Muscle layer of duodenum (tissue), 2 donors: ENCODE measurements around the gene KRTAP5-7.
"Not testable (repeated sequence)": the region's sequence is repeated elsewhere in the genome, so short reads cannot be mapped to it uniquely, and the experiment has no call there.

Source experiments
- H3K27ac ChIP-seq: one replicate; pipeline ENCODE4 v1.7.0; 2013; ENCODE audit warnings: mild to moderate bottlenecking, low read length
- H3K27me3 ChIP-seq: one replicate; pipeline ENCODE4 v1.7.0; 2013; ENCODE audit warnings: low read depth, mild to moderate bottlenecking, control low read depth, low read length
- H3K36me3 ChIP-seq, 2 donors: one replicate each; pipeline ENCODE4 v1.7.0; 2013; ENCODE audit warnings: low read length in 2 of 2, control low read depth in 1 of 2, mild to moderate bottlenecking in 1 of 2; ENCODE audit not compliant: insufficient read depth in 2 of 2, control insufficient read depth in 1 of 2
- H3K4me1 ChIP-seq, 2 donors: one replicate each; pipeline ENCODE4 v1.7.0; 2013; ENCODE audit warnings: low read length in 2 of 2, mild to moderate bottlenecking in 2 of 2, control low read depth in 1 of 2, moderate library complexity in 1 of 2; ENCODE audit not compliant: insufficient read depth in 2 of 2, control insufficient read depth in 1 of 2
- H3K4me3 ChIP-seq, 2 donors: one replicate each; pipeline ENCODE4 v1.7.0; 2013; ENCODE audit warnings: low read length in 2 of 2, low read depth in 1 of 2, mild to moderate bottlenecking in 1 of 2
- H3K9me3 ChIP-seq, 2 donors: one replicate each; pipeline ENCODE4 v1.7.0; 2013; ENCODE audit warnings: low read length in 2 of 2, control low read depth in 1 of 2, mild to moderate bottlenecking in 1 of 2; ENCODE audit not compliant: control insufficient read depth in 1 of 2
- donor health status: healthy.

Gene KRTAP5-7

DNA sequence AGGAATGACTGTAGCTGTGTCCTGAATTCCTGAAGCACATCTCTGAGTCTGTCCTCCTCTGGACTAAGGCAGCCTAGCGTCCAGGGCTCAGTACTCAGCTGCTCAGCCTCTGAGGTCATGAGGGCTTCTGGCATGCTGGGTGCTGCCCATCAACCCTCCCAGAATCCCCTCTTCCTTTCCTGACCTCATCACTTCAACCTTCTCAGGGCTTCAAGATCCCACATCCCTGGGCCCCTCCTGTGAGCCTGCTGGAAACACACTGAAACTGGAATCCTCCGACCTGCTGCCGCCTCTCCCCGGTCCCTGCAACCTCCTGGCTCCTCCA, 11.6 kb downstream of the KRTAP5-7 start:
- no peak overlapping the region for H3K4me3 ChIP-seq
- H3K27ac ChIP-seq = no peak overlapping the region
- no peaks in the 10 kb centered on the region for H3K4me1 ChIP-seq
- H3K36me3 ChIP-seq = no peaks in the 10 kb centered on the region
- H3K27me3 ChIP-seq = no peaks in the 10 kb centered on the region
- no peaks in the 10 kb centered on the region for H3K9me3 ChIP-seq

DNA sequence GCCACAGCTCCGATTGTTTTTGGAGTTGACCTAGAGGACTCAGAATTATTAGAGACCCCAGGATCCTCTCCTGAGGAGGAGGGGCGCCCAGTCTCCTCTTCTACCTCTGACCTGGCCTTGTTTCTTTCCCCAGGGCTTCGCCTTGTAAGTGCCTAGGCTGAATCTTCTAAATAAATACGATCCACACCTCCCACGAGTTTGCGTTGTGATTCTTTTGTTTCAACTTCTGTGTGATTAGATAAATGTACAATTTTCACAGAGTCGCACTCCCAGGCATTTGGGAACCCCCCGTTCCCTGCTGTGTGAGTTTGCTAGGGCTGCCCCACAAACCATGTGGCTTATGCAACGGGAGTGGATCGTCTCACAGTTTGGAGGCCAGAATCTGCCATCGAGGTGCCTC, 11.9 kb downstream of the KRTAP5-7 start:
- no peaks in the 10 kb centered on the region for H3K4me1 ChIP-seq
- no peaks in the 10 kb centered on the region for H3K9me3 ChIP-seq
- no peak overlapping the region for H3K4me3 ChIP-seq
- no peaks in the 10 kb centered on the region for H3K27me3 ChIP-seq
- H3K36me3 ChIP-seq = no peaks in the 10 kb centered on the region
- H3K27ac ChIP-seq = no peak overlapping the region

DNA sequence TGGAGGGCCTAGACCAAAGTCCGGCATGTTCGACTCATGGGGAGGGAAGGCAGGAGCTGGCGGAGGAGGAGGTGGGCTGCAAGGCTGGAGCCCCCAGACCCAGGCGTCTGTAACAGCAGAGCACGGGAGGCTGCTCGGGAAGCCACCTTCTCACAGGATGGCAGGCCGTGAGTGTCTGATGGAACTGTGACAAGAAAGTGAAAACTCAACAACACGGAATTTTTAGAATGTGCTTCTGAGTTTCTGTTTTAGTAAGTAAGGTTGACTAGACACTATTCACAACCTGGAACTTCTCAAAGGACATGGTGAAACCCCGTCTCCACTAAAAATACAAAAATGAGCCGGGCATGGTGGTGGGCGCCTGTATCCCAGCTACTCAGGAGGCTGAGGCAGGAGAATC, 12.9 kb downstream of the KRTAP5-7 start:
- H3K36me3 ChIP-seq, H3K4me1 ChIP-seq, H3K4me3 ChIP-seq, H3K27ac ChIP-seq, H3K9me3 ChIP-seq, H3K27me3 ChIP-seq: not testable (repeated sequence)

DNA sequence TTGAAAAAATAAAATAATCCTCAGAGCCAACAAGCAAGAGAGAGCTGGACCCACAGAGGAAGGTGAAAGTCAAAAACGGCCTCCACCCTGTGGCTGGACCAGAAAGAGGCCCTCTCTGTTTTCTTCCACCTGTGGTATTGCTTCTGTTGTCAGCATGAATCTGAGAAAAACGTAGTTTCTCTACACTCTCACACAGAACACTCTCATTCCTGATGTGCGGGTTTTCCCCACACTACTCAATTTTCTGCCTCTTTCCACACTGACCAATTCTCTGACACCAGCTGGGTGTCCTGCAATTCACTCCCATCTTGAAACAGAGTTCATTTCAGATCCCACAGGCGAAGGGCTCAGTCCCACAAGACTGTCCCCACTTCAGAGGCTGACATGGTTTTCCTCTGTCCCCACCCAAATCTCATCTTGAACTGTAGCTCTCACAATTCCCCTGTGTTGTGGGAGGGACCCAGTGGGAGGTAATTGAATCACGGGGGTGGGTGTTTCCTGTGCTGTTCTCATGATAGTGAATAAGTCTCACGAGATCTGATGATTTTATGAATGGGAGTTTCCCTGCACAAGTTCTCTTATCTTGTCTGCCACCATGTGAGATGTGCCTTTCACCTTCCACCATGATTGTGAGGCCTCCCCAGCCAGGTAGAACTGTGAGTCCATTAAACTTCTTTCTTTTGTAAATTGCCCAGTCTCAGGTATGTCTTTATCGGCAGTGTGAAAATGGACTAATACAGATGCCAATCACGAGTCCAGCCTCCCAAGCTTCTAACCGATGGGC, 13.6 kb downstream of the KRTAP5-7 start:
- not testable (repeated sequence) for H3K36me3 ChIP-seq, H3K27ac ChIP-seq, H3K27me3 ChIP-seq, H3K4me1 ChIP-seq, H3K9me3 ChIP-seq, H3K4me3 ChIP-seq

DNA sequence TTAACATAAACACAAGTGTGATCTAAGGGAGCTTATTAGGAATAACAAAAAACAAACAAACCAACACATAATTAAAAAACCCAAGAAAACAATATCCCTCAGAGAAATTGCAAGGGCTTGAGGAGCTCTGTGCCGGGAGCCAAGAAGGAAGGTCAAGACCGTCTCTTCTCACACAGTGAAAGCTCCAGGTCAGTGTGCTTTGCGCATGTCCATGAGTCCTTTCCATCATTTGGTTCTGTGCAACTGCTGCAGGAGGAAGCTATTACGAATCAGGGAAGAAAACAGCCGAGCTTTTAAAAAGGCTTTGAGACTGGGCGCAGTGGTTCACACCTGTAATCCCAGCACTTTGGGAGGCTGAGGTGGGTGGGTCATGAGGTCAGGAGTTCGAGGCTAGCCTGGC, 15.3 kb downstream of the KRTAP5-7 start:
- H3K4me1 ChIP-seq = no peaks in the 10 kb centered on the region
- no peak overlapping the region for H3K4me3 ChIP-seq
- H3K27me3 ChIP-seq = no peaks in the 10 kb centered on the region
- H3K36me3 ChIP-seq = no peaks in the 10 kb centered on the region
- no peak overlapping the region for H3K27ac ChIP-seq
- H3K9me3 ChIP-seq = no peaks in the 10 kb centered on the region

DNA sequence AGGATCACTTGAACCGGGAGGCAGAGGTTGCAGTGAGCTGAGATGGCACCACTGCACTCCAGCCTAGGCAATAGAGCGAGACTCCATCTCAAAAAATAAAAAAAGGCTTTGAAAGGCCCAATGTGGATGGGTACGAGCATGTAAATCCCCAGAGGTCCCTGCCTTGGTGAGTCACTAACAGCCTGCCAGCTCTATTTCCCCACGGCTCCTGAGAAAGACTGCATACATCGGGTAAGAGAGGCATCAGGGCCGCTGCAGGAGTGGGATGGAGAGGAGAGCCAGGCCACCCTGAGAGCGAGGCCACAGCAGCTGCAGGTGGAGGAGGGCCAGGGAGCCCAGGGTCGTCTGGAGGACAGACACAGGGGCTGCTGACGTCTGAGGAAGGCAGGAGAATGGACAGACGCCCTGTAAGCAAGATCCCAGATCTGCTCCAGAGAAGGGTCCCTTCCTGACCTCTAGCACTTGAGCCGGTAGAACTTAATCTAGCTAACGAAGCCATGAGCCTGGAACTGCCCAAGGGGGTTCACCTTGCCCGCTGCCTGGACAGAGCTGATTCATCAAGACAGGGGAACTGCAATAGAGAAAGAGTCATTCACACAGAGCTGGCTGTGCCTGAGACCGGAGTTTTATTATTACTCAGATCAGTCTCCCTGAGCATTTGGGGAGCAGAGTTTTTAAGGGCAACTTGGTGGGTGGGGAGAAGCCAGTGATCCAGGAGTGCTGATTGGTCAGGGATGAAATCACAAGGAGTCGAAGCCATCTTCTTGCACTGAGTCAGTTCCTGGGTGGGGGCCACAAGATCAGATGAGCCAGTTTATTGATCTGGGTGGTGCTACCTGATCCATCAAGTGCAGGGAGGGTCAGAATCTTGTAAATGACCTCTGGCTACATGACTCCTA, 16.1 kb downstream of the KRTAP5-7 start:
- Histone ChIP-seq H3K36me3 (no peaks in the 10 kb centered on the region), H3K27me3 (no peaks in the 10 kb centered on the region), H3K27ac (no peak overlapping the region), H3K4me1 (no peaks in the 10 kb centered on the region), H3K4me3 (no peak overlapping the region), H3K9me3 (no peaks in the 10 kb centered on the region)

DNA sequence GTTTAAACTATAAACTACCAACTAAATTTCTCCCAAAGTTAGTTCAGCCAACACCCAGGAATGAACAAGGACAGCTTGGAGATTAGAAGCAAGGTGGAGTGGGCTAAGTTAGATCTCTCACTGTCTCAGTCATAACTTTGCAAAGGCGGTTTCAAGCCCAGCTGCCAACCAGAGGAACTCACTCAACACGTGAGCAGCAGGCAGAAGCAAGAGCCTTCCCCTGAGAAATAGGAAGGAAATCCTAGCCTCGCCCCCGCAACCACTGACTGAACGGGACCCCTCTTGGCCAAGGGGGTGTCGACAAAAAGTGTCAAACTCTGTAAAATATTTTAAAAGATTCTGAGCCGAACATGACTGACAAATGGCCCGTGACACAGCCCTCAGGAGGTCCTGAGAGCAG, 16.8 kb downstream of the KRTAP5-7 start:
- Histone ChIP-seq H3K4me1 (no peaks in the 10 kb centered on the region), H3K9me3 (no peaks in the 10 kb centered on the region), H3K27ac (no peak overlapping the region), H3K4me3 (no peak overlapping the region), H3K27me3 (no peaks in the 10 kb centered on the region), H3K36me3 (no peaks in the 10 kb centered on the region)

DNA sequence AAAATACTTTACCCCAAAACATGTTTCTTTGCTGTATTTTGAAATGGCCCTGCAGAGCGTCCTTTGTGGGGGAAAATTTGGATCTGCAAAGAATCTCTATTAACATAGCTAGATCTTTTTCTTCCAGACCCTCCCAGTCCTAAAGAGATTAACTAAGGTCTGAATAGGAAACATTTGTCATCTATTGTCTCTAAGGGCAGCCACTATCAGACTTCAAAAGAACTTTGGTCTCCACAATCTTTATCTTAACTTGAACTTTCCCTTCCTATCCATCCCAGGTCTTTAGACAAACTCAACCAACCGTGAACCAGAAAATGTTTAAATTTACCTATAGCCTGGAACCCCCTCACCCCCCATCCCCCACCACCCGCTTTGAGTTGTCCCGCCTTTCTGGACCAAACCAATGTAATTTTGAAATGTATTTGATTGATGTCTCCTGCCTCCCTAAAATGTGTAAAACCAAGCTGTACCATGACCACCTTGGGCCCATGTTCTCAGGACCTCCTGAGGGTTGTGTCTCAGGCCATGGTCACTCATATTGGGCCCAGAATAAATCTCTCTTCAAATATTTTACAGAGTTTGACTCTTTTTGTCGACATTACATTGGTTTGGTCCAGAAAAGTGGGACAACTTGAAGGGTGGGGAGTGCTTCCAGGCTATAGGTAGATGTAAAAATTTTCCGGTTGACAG, 17.6 kb downstream of the KRTAP5-7 start:
- H3K36me3 ChIP-seq = no peaks in the 10 kb centered on the region
- H3K27me3 ChIP-seq = no peaks in the 10 kb centered on the region
- no peaks in the 10 kb centered on the region for H3K9me3 ChIP-seq
- no peaks in the 10 kb centered on the region for H3K4me1 ChIP-seq
- no peak overlapping the region for H3K27ac ChIP-seq
- no peak overlapping the region for H3K4me3 ChIP-seq

DNA sequence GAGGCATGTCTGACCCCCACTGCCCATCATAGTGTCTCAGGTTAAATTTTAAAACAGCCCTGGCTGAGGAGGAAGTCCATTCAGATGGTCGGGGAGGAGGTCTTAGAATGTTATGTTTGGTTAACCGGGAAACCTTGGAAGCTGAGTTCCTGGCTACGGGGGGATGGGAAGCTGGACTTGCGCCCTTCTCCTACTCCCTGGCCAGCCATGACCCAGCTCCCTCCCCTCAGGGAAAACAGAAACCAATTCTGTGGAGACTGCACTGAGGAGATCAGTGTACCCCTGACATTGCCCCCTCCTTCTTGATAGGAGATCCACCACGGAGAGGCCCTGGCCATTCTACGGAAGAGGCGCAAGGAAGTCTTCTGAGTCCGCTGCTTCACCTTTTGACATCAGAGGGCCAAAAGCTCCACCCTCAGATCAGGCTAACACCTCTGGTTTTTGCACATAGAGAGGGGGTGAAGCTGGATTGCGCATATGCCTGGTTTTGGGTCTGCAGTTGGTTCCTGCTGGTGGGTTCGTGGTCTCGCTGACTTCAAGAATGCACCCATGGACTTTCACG, 18.4 kb downstream of the KRTAP5-7 start:
- H3K4me1 ChIP-seq = no peaks in the 10 kb centered on the region
- no peaks in the 10 kb centered on the region for H3K27me3 ChIP-seq

DNA sequence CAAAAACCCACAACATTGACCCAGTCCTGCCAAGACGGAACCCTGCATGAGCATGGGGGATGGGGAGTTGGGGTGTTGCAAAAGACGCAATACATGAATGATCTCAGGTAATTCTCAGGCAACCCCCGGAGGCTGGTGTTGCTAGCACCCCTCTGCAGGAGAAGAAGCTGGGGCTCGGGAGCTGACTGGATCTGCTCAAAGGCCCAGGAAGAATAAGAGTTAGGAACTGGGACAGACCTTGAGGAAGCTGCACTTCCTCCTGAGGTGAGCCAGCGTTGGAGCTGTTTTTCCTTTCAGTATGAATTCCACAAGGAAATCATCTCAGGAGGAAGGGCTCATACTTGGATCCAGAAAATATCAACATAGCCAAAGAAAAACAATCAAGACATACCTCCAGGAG, 21.1 kb downstream of the KRTAP5-7 start, which contains the start of gene KRTAP5-9:
Gene KRTAP5-9 (plus strand): TSS at position 301 of the 400 bp plus-strand sequence. CDS start 238 bp downstream, outside the sequence.
- no peak within 1 kb of the TSS for H3K27ac ChIP-seq
- H3K36me3 ChIP-seq = no peaks in the 10 kb centered on the region
- H3K4me1 ChIP-seq = no peaks in the 10 kb centered on the region
- H3K27me3 ChIP-seq = no peaks in the 10 kb centered on the region
- no peaks in the 10 kb centered on the region for H3K9me3 ChIP-seq
- H3K4me3 ChIP-seq = no peak within 1 kb of the TSS

More for the DNA sequence above, 18.4 kb downstream of the KRTAP5-7 start:
- Histone ChIP-seq H3K9me3 (no peaks in the 10 kb centered on the region), H3K4me3 (no peak overlapping the region), H3K27ac (no peak overlapping the region), H3K36me3 (no peaks in the 10 kb centered on the region)

DNA sequence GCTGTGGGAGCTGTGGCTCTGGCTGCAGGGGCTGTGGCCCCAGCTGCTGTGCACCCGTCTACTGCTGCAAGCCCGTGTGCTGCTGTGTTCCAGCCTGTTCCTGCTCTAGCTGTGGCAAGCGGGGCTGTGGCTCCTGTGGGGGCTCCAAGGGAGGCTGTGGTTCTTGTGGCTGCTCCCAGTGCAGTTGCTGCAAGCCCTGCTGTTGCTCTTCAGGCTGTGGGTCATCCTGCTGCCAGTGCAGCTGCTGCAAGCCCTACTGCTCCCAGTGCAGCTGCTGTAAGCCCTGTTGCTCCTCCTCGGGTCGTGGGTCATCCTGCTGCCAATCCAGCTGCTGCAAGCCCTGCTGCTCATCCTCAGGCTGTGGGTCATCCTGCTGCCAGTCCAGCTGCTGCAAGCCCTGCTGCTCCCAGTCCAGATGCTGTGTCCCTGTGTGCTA, 21.7 kb downstream of the KRTAP5-7 start:
- Histone ChIP-seq H3K4me3 (no peak overlapping the region), H3K36me3 (no peaks in the 10 kb centered on the region), H3K27me3 (no peaks in the 10 kb centered on the region), H3K27ac (no peak overlapping the region), H3K4me1 (no peaks in the 10 kb centered on the region), H3K9me3 (no peaks in the 10 kb centered on the region)
